SK-N-MC (cell line): Measurements from ENCODE around the gene CAMKK2.

Experiments
- EZH2 ChIP-seq: fragments of 200-600 bp; sonication (generic); IDR thresholded peaks from one replicate; pipeline ENCODE4 v1.6.1; 2017; ENCODE audit warnings: antibody characterized with exemption
- POLR2AphosphoS5 ChIP-seq: IDR thresholded peaks from 2 replicates; pipeline ENCODE4 v1.6.1; 2012; ENCODE audit warnings: mild to moderate bottlenecking, low read depth, low read length, borderline replicate concordance

GRCh38 chr12:121304306-121304705, 7.8 kb upstream of the CAMKK2 start:
- TF ChIP-seq EZH2 (no peak), POLR2AphosphoS5 (no peak)
